ENCODE measurements around the gene BATF.

DNA sequence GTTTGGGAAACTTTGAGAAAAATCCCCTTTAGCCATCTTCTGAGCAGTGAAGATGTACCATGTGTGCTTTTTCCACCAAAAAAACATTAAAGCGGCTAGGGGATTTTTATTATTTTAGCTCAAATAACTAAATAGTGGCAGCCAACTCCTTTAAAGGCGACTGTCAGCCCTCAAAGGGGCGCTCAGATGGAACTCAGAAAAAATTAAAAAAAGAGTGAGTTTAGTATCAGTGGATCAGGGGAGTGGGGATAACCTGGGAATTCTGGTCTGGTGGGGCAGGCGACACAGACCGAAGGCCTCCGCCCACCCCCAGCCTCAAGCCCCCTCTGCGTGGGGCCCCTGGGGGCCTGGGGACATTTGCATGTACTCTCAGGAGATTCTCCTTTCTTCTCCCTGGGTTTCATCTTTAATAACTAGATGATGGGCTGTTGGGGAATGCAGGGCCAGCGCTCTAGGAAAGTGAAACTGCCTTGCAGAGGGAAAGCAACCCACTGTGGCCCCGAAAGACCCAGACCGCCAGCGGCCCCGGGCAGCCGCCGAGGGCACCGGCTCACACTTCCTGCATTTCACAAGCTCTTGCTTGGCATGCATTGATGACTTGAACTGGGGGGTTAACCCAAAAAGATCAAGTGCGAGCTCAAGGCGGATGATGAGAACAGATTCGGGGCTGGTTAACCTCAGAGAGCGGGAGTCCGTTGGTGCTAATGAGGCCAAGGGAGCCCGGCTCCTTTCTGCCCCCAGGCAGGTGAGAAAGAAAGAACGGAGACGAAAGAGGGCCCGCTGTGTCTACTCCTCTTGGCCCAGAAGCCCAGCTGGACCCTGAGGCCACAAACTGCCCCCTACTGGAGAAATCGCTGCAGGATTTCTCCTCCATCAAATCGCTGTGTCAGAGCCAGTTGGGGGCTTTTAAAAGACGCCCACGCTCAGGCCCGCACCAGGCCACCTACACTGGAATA lies 7.3 kb upstream of the BATF start:
- TF ChIP-seq POLR2AphosphoS5 (IDR thresholded peaks at IDR 0.05; ENCODE audit: borderline replicate concordance, low read depth, low read length) (no peak), EZH2 (IDR thresholded peaks at IDR 0.05) (no peak)

All from SK-N-MC (cell line).